Hepatocyte (in vitro differentiated cells): ENCODE measurements around the gene RAB1B.

Source experiments
- EZH2 ChIP-seq: fragments of 200-600 bp; sonication (generic); IDR thresholded peaks from 2 replicates; pipeline ENCODE4 v1.6.1; 2016; ENCODE audit warnings: antibody characterized with exemption, mild to moderate bottlenecking, borderline replicate concordance
- EZH2phosphoT487 ChIP-seq: fragments of 200-600 bp; sonication (generic); IDR thresholded peaks from one replicate; pipeline ENCODE4 v1.6.1; 2018; ENCODE audit warnings: antibody characterized with exemption, mild to moderate bottlenecking, low read depth, moderate library complexity; ENCODE audit not compliant: unreplicated experiment, severe bottlenecking
- TF ChIP-seq, protein P1 (sequence below): fragments of 200-600 bp; sonication (generic); IDR thresholded peaks from 2 replicates; pipeline ENCODE4 v1.5.1; 2016; ENCODE audit warnings: antibody characterized with exemption, mild to moderate bottlenecking; ENCODE audit not compliant: poor library complexity

DNA sequence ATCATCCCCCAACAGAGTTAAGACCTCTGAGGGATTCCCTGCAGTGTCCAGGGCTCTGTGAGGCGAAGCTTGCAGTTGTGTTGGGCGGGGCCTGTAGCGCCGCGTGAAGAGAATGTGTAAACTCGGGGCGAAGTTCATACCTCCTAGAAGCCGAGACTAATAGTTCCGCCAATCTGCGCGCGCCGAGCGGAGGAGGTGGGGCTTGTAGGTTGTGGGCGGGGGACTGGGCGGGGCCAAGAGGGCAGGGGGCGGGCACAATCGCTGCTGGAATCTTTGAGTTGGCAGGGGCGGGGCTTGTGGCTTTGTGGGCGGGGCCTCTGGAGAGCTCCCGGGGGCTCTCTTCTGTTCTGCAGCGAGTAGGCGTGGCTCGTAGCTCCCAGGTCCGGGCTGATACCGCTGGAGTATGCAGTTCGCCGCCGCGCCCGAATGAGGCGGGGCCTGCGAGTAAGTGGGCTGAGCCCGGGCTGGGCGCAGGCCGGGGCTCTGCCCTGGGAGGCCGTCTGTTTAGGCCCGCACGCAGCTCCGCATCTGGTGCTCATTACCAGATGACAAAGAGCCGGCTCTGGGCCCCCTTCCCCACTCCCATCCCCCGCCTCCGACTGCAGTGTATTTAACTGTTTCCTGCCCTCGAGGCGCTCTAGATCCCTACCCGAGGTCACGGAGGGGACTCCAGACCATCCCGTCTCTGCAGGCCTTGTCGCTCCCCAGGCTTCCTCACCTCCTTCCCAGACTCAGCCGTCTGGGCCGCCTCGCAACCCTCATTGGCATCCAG is 44.3 kb downstream of the RAB1B start:
- TF ChIP-seq, protein P1, sequence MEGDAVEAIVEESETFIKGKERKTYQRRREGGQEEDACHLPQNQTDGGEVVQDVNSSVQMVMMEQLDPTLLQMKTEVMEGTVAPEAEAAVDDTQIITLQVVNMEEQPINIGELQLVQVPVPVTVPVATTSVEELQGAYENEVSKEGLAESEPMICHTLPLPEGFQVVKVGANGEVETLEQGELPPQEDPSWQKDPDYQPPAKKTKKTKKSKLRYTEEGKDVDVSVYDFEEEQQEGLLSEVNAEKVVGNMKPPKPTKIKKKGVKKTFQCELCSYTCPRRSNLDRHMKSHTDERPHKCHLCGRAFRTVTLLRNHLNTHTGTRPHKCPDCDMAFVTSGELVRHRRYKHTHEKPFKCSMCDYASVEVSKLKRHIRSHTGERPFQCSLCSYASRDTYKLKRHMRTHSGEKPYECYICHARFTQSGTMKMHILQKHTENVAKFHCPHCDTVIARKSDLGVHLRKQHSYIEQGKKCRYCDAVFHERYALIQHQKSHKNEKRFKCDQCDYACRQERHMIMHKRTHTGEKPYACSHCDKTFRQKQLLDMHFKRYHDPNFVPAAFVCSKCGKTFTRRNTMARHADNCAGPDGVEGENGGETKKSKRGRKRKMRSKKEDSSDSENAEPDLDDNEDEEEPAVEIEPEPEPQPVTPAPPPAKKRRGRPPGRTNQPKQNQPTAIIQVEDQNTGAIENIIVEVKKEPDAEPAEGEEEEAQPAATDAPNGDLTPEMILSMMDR = no peak
- TF ChIP-seq EZH2phosphoT487 (no peak), EZH2 (no peak)
